G401 (cell line): ENCODE results near the gene POLR2H. TPM values are rescaled to one million over a fixed set of nuclear protein-coding genes. Genes with fewer than 3 reads are reported as not detected.

Source experiments
- DNase-seq: peaks from one replicate; pipeline ENCODE4 v3.0.0-alpha.2; 2015; ENCODE audit warnings: low spot score
- in situ Hi-C: cut with HindIII; loops from 2 replicates; pipeline ENCODE4 v1.10.0; 2016; ENCODE audit warnings: low sequenced_read_pairs, mixed read lengths
- total RNA-seq: library from RNA; depleted of rRNA; stranded (reverse); fragments of >200 nt; shearing (Covaris generic); gene quantifications from 2 replicates; pipeline ENCODE4 v1.2.3, GENCODE V29; 2014

The POLR2H gene
- total RNA-seq, 1 experiment from 2014 or later = 136 TPM

DNA sequence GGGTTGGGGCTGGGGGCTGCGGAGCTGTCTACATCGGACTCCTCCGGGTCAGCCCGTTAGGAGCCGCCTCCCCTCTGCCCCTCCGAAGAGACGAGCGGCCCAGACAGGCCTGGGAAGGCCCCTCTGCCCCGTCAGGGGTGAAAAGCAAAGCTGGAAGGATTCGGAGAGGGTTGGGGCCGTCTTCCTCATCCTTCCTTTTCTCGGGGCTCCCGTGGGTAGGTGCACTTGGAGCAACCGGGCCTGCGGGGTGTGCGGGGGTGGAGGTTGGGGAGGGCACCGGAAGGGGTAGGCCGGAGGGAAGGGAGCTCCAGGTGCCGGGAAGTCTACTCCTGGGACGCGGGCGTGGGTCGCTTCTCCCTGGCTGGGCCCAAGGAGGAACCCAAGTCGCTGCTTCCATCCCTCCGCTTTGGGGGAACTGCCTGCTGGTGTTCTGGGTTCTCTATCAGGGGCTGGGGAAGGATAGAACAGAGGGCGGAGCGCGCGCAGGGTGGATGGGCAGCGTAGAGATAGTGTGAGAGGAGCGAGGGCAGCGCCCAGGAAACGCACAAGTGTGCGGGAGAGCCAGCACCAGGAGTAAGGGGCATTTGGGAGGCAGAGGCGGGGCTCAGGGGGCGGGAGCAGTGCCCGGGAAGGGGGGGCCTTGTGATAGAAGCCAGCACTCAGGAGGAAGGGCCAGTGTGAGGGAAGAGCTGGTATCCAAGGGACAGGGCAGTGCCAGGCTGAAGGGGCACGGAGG is 590 bp downstream of the POLR2H start:
- peak; percentile 67 for DNase-seq
- in situ Hi-C loops = no loop called here

DNA sequence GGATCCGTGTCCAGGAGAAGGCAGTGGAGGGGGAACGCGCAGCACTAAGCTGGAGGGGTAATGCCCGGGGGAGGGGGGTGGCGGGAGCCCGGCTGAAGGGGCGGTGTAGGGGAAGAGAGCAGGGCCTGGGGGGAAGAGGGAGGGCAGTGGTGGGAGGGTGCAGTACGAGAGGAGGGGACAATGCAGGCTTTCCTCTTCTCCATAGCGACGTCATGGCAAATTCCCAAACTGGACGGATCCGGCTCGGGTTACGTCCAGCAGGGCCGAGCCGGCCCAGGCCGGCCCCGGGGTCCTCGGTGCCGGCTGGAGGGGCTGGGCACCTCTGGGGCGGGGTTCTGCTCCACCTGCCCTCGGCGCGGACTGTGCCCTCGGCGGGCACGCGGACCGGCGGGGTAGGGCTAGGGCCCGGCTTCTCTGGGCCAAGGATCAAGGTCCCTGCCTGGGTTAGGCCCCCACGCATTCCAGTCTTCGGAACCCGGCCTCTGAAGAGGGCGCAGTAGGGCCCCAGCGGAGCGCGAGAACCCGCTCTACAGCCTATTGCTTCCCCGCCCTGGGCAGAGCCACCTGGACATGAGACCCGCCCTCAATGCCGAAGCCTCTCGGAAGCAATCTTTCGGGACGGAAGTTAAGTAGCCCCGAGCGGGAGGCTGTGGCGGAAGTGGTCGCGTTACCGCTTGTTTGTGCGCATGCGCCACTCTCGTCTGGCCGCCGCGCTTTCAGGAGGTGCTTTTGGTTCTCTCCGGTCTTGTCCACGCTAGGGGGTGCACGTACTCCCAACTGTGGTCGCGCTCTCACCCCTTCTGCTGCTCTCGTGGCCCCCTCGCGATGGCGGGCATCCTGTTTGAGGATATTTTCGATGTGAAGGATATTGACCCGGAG is 1.4 kb downstream of the POLR2H start:
- DNase-seq = peak; percentile 96
- in situ Hi-C loops = no loop called here

DNA sequence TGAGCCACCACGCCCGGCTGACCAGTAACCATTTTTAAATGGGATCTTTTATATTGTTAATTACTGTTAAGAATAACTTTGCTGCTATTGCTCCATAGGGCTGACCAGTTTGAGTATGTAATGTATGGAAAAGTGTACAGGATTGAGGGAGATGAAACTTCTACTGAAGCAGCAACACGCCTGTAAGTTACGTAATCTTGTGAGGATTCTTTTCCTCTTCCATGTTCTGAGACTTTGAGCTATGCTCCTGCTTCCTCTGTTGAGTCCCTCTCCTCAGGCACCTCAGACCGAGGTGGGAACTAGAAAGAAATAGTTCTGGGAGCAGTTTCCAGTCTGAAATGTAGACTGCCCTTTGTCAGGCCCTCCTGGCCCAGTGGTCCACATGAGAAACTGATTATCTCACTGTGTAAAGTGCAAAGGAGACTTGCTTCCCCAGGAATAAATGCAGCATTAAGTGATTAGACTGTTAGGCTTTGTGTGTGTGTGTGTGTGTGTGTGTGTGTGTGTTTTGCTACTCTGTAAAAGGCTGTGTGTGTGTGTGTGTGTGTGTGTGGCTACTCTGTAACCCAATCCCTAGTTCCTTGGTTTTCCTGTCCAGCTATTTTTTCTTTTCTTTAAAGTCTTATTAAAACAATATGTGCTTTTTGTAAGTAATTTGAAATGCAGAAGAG is 5.2 kb downstream of the POLR2H start:
- in situ Hi-C loops = no loop called here
- DNase-seq = no peak

DNA sequence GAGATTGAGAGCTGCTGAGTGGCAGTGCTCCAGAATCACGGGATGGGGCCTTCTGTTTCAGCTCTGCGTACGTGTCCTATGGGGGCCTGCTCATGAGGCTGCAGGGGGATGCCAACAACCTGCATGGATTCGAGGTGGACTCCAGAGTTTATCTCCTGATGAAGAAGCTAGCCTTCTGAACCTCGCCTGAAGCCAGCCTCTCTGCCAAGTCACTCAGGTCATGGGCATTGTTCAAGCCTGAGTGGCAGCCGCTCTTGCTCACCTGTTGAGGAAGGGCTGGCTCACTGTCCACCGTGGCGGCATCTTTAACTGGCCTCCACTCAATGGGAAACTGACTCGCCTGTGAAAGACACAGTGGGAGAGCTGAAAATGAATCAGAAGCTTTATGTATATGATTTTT is 6.6 kb downstream of the POLR2H start:
- in situ Hi-C loops = no loop called here
- DNase-seq = peak; percentile 51

DNA sequence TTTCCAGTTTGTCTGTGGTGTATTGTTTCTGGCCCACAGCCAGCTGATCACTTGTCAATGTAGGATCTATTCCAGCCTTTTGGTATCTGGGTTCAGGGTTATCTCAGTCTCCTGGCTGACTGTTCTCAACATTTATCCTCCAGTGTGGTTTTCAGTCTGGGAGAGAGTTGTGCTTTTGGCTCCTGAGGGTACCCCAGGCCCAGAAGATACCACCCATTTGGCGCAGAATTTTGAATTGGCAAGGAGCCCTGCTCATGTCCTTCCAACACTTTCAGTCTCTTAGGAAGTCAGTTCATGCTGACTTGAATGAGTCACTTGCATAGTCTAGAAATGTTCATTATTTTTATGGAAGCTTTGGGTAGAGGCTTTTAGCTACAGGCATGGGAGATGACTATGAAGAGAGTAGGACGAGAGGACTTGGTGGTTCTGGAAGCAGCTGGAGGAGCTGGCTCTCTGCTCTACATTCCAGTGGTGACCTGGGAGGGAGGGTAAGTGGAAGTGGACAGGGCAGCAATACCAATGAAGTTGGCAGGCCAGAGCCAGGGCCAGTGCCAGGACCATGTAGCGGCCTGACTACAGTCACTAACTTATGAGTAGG is 7.2 kb downstream of the POLR2H start:
- in situ Hi-C loops = no loop called here

DNA sequence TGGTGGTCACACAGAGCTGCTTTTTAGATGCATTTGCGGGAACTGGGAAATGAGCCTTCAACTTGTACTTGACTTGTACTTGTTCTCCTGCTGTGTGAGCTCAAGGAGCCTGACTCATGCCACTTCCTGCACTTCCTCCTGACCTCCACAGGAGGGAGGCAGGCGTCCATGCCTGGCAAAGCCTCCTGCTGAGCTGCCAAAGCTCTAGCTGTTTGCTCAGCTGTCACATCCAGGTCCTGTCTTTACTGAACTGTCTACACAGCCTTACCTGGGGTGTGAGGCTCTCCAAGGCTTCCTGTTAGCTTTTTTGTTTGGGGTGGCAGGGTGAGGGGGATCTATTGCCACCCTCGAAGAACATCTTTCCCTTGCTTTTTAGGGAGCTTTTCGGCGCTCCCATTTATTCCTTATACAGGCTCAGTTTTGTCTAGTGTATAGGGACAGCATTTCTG is 10.1 kb downstream of the POLR2H start:
- peak; percentile 94 for DNase-seq
- in situ Hi-C loops = no loop called here

More for the DNA sequence above, 7.2 kb downstream of the POLR2H start:
- no peak for DNase-seq

DNA sequence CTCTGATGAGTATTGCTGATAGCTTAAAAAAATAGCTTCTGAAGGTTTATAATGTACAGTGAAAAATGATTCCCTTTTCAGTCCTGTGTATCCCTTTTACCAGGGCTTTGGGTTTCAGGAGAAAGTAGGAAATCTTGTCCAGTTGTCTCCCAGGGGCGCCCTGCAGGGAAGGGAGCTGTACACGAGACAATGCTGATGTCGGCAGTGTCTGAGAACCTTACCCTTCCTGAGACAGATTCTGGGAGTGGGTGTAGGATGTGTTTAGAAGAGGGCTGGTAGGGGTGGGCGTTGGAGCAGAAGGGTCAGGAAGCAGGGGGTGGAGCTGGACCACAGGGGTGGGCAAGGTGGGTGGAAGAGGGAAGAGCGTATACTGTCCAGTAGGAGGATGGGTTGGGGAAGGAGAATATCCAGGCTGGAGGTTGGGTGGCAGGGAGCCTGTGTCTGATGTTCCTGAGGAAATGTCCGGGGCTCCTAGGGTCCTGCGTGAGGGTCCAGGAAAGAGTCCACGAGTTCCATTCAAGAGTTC is 10.8 kb downstream of the POLR2H start:
- in situ Hi-C loops = no loop called here
- DNase-seq = no peak

DNA sequence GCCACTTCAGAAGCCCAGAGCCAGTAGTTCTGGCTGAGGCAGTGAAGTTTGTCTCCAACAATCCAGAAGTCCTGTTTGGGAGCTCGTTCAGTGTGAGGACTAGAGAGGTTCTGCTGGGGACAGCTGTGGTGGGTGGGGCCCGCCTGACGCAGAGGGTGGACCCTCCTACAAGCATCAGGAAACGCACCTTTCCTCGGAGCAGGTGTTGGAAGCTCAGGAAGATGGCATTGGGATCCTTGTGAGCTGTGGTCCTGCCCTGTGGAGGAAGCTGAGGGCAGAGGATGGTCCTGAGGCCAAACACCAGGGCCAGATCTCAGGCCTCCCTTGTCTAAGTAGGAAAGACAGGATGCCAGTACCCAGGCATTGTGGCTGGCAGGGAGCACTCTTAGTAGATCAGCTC is 11.4 kb downstream of the POLR2H start:
- in situ Hi-C loops = no loop called here

DNA sequence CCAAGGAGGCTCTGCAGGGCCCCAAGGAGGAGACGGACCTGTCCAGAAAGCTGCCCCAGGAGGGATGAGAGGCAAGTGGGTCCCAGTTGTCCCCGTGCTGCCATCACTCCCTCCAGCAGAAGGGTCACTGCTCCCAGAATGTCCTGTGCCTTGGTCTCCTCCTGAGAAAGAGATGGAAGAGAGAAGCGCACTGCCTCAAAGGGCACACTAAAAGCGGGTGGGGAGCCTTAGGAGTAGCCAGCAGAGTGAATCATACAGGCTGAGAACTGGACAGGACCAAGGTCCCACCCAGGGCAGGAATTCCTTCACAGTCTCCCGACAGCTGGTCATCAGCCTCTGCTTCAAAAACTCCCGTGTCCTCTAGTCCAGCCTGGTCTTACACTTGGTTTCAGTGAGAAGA is 11.9 kb downstream of the POLR2H start:
- in situ Hi-C loops = no loop called here
- DNase-seq = no peak

More for the DNA sequence above, 11.4 kb downstream of the POLR2H start:
- DNase-seq = no peak

DNA sequence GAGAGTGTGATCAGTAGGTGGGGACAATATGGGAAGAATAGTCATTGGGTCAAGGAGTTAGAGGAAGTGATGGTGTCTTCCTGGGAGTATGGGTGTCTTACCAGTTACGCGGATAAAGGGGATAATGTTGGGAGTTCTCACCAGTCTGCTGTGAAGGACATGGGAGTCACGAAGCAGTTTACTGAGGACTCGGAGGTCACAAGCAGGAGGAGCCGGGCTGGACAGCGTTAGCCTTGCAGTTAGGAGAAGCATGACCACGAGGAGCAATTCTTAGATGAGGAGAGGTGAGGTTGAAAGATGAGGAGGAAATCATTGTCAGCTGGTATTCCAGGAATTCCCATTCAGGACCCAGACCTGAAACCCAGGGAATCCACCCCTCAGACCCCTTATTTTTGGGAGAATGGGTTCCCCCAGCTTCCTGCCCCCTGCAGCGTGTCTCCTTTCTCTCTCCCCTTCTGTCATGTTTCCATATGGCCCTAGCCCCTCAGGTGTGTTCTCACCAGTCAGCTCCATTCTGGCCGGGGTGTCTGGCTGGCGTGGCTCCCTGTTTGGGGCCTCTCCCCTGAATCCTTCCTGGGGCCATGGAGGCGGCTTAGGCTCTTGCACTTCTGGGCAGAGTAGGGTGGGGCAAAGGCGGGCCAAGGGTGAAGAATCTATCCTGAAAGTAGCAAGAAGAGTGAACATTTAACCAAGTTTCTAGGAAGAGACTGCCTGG is 14.4 kb downstream of the POLR2H start:
- in situ Hi-C loops = no loop called here
- DNase-seq = no peak

DNA sequence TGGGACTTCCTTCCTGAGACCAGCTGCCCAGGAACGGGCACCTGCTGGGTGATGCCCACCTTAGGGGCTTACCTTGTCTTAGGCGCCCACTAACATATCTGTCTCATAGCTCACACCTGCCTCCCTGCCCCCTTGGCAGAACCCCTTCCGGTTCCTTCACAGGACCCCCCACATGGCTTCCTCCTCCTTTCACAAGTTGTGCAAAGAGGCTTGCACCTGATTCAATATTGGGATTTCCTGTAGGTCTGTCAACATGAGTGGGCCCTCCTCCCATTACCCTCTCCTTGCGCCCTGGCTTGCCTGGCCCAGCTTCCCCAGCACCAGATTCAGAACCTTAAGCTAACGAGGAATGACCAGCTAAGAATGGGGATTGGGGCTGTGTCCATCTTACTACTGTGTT is 15.9 kb downstream of the POLR2H start:
- in situ Hi-C loops = no loop called here
- DNase-seq = no peak

DNA sequence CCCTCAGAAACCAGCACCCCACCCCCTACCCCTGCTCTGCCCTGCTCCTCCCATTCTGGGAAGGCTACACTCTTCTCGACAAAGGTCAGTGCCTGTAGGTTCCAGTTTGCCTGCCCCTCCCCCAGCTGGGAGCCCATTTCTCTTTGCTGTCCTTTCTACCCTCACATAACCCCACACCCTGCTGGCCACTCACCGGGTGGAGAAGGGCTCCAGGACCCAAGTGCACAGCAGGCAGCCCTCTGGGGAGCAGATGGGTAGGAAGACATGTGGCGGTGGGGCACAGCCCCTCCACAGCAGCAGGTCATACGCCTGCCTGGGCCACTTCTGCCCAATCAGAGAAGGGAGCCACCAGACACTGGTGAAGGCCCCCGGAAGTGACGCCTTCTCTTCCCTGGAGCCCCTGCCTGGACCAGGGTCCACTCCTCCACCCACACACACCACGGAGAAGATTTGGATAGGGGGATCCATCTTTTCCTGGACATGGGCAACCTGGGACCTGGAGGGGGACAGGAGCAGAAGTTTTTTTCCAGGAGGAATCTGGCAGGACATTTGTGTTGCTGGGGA is 16.5 kb downstream of the POLR2H start, which contains the start of gene THPO:
Gene THPO, minus strand, starts transcription at position 326 of the 564 bp plus-strand sequence. CDS start 1,948 bp downstream, outside the sequence.
- in situ Hi-C loops = no loop called here
- no peak for DNase-seq

DNA sequence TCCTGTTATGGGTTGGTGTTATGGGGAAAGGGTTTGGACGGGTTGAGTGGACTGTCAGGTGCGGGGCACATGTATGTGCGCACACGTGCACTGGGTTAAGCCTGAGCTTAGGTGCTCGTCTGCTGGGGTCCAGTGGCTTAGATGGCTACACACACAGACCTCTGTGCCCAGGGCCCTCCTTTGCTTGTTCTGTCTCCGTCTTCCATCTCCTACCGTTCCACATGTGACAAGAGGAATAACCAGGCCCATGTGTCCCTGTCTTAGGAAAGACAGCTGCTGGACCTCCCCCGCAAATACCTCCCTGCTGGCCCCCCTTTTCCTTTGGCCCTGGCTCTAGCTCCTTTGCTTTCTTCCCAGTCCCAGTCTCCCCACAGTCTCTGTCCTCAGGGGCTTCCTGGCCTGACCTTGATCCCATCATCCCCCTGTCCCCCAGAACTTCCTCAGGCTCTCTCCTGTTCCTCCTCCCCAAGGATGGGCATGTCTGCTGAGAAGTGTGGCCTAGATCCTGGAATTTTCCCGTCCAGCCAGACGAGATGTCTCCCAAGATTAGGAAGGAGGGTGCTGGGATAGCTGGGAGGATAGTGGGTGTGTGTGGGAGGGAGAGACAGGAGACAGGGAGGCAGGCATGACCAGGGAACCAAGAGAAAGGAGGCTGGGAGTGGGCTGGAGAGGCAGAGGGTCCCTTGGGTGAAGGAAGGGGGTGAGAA is 17.3 kb downstream of the POLR2H start:
- in situ Hi-C loops = no loop called here
- DNase-seq = no peak

DNA sequence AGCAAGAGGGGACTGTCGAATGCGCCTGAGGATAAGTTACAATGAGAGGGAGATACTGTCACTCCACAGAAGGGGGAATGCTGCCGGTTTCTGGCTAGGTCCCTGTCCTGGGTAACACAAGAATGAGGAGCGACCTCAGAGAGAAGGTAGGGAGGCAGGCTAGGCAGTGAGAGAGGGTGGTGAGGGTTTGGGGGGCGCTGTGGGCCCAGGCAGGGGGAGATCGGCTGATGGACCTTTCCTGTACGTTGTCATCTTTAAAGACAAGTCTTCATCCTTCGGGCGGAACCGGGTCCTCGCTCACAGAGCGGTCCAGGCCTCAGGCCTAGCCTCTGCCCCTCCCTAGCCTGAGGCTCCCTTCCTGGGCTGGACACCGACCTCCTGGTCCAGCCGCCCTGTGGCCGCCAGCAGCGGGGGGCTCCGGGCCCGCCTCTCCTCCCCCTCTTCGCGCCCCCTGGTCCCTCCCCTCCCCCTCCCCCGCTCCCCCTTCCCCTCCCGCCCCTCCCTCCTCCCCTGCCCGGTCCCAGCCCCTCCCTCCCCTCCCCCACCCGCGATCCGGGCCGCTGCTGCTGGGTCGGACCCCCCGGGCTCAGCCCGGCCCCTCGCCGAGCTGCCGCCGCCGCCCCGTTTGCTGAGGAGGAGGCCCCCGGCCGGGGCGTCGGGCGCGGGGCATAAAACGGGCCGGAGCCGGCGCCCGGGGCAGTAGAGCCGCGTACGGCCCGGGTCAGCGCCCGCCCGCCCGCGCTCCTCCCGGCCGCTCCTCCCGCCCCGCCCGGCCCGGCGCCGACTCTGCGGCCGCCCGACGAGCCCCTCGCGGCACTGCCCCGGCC is 18.1 kb downstream of the POLR2H start, which contains the start of gene CHRD:
Gene CHRD, plus strand, starts transcription at position 697 of the 827 bp plus-strand sequence. CDS start 265 bp downstream, outside the sequence.
- no peak for DNase-seq
- in situ Hi-C loops = no loop called here

DNA sequence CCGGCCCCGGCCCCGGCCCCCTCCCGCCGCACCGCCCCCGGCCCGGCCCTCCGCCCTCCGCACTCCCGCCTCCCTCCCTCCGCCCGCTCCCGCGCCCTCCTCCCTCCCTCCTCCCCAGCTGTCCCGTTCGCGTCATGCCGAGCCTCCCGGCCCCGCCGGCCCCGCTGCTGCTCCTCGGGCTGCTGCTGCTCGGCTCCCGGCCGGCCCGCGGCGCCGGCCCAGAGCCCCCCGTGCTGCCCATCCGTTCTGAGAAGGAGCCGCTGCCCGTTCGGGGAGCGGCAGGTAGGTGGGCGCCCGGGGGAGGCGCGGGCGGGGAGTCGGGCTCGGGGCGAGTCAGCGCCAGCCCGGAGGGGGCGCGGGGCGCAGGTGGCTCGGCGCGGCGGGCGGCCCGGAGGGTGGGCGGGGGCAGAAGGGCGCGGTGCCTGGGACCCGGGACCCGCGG is 18.7 kb downstream of the POLR2H start:
- in situ Hi-C loops = no loop called here
- peak; percentile 66 for DNase-seq

DNA sequence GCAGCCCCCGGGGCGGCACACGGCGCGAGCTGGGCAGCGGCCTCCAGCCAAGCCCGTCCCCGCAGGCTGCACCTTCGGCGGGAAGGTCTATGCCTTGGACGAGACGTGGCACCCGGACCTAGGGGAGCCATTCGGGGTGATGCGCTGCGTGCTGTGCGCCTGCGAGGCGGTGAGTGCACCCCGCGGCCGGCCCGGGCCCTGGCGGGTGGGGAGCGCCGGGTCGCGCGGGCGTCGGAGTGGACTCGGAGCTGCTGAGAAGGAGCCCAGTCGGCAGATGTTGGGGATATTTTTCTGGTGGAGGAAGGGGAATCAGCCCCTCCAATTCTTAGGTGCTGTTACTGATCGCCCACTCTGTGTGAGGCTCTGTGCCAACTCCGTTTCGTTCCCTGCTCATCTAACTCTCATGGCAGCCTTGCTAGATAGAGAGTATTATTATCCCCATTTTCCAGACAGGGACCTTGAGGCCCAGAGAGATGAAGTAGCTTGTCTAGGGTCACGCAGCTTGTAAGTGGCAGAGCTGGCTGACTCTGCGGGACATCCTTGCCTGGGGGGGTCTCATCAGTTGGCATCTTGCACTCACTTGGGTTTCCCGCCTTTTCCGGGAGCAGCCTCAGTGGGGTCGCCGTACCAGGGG is 19.2 kb downstream of the POLR2H start:
- in situ Hi-C loops = no loop called here

More for the DNA sequence above, 19.2 kb downstream of the POLR2H start:
- peak; percentile 42 for DNase-seq
